Left kidney (tissue), 2 donors: ENCODE data around the gene C19orf53. TPM values are rescaled to one million over a fixed set of nuclear protein-coding genes. Genes with fewer than 3 reads are reported as not detected.
"Not testable (repeated sequence)": the region's sequence is repeated elsewhere in the genome, so short reads cannot be mapped to it uniquely, and the experiment has no call there.

ENCODE experiments used
- DNase-seq: peaks from one replicate; pipeline ENCODE4 v3.0.0-alpha.2; 2013
- polyA plus RNA-seq: library from polyadenylated mRNA; unstranded; fragments of 120-200 nt; gene quantifications from one replicate; pipeline ENCODE4 v1.2.1, GENCODE V29; 2013; ENCODE audit not compliant: insufficient read length

The C19orf53 gene
- polyA plus RNA-seq, 1 donor: 101 TPM

GRCh38 chr19:13761423-13761822, 12.8 kb upstream of the C19orf53 start:
- no peak for DNase-seq

DNA sequence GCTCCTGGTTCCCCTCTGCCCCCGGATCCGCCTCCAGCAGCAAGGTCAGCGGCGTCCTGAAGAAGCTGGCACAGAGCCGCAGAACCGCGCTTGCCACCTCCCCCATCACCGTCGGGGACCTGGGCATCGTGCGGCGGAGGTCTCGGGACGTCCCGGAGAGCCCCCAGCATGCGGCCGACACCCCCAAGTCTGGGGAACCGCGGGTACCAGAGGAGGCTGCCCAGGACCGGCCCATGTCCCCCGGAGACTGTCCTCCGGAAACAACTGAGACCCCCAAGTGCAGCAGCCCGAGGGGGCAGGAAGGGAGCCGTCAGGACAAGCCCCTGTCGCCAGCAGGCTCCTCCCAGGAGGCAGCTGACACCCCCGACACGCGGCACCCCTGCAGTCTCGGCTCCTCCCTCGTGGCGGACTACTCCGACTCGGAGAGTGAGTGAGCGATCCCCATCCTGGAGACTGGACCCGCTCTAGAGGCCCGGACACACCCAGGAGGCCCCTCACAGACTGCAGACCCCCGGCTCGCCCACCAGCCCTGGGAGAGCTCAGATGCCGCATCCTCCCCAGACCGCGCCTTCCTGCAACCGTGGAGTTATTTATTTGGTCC, 11.5 kb upstream of the C19orf53 start:
- DNase-seq: no peak

GRCh38 chr19:13763265-13763664, 11.0 kb upstream of the C19orf53 start:
- no peak for DNase-seq

DNA sequence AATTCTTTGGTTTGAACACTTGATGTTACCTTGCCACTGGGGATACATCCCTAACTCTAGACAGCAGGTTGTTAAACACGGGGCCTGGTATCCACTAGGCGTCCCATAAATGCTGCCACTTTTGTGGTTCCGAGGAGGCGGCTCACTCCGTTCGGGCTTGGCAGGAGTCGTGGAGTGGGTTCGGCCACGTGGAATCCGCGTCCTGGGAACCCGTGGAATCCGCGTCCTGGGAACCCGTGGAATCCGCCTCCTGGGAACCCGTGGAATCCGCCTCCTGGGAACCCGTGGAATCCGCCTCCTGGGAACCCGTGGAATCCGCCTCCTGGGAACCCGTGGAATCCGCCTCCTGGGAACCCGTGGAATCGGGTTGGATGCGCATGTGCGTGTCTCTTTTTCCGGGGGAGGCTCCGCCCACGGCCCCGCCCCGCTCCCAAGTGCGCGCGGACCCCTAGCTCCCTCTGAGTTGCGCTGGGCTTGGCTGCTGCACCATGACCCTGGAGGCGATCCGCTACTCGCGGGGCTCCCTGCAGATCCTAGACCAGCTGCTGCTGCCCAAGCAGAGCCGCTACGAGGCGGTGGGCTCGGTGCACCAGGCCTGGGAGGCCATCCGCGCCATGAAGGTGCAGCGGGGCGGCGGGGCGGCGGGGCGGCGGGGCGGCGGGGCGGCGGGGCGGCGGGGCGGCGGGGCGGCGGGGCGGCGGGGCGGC, 10.0 kb upstream of the C19orf53 start, which contains the start of gene MRI1:
MRI1 (plus strand) TSS at position 422 of the 707 bp plus-strand sequence; CDS start at position 489, 67 bp downstream.
- peak; percentile 88 for DNase-seq

DNA sequence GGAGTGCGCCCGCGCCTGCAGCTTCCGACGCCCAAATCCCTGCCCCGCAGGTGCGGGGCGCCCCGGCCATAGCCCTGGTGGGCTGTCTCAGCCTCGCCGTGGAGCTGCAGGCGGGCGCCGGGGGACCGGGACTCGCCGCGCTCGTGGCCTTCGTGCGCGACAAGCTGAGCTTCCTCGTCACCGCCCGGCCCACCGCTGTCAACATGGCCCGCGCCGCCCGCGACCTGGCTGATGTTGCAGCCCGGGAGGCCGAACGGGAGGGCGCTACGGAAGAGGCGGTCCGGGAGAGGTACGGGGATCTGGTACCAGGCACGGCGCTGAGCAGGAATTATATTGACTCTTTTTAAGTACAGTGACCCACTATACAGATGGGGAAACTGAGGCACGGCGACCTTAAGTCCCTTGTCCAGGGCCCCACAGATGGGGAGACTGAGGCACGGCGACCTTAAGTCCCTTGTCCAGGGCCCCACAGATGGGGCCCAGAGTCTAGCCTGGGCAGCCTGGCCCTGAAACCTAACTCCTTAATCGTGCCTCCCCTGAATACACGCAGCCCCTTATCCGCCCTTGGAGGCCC, 9.3 kb upstream of the C19orf53 start:
- DNase-seq: no peak

GRCh38 chr19:13765395-13766094, 8.7 kb upstream of the C19orf53 start:
- DNase-seq: no peak

DNA sequence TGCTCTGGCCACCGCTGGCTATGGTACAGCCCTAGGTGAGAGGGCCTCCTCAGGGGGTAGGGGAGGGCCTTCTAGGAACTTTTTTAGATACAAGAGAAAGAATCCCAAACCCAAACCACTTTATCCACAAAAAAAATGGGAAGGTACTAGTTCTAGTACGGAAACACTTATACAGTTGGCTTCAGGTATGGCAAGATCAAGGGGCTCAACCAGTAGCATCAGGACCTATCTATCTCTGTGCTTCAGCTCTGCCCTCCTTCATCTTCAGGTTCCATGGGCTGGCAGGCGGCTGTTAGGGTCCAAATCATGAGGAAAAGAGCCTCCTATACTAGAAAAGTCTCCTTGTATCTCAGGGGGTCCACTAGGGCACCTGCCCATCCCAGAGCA, 8.2 kb upstream of the C19orf53 start:
- DNase-seq: no peak

DNA sequence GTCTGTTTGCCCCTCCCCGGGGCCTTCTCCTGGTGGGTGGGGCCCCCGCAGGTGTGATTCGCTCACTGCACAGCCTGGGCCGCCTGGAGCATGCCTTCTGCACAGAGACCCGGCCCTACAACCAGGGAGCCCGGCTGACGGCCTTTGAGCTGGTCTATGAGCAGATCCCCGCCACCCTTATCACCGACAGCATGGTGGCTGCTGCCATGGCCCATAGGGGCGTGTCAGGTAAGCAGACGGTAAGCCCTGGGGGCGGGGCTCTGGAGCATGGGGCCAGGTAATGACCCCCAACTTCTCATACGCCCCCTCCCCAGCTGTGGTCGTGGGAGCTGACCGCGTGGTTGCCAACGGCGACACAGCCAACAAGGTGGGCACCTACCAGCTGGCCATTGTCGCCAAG, 5.7 kb upstream of the C19orf53 start:
- no peak for DNase-seq

DNA sequence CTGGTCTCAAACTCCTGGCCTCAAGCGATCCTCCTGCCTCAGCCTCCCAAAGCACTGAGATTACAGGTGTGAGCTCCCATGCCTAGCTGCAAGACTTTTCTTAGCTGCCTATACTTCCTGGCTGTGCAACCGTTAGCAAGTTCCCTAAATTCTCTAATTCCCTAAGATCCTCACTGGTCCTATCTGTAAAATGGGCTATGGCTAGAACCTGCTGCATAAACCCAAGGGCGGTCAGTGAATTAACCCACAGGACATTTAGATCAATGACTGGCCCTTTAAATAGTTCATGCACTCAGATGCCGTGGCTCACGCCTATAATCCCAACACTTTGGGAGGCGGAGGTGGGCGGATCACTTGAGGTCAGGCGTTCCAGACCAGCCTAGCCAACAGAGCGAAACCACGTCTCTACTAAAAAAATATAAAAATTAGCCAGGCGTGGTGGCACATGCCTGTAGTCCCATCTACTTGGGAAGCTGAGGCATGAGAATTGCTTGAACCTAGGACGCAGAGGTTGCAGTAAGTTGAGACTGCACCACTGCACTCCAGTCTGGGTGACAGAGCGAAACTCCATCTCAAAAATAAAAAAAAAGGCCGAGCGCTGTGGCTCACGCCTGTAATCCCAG, 4.1 kb upstream of the C19orf53 start:
- DNase-seq: no peak

- DNase-seq: no peak
Measured at GRCh38 chr19:13778398-13778797, 4.1 kb downstream of the C19orf53 start.

- DNase-seq: no peak
Measured at GRCh38 chr19:13778847-13779246, 4.6 kb downstream of the C19orf53 start.

- DNase-seq: not testable (repeated sequence)
Measured at GRCh38 chr19:13779794-13780193, 5.5 kb downstream of the C19orf53 start.

GRCh38 chr19:13781547-13781946, 7.3 kb downstream of the C19orf53 start:
- no peak for DNase-seq

DNA sequence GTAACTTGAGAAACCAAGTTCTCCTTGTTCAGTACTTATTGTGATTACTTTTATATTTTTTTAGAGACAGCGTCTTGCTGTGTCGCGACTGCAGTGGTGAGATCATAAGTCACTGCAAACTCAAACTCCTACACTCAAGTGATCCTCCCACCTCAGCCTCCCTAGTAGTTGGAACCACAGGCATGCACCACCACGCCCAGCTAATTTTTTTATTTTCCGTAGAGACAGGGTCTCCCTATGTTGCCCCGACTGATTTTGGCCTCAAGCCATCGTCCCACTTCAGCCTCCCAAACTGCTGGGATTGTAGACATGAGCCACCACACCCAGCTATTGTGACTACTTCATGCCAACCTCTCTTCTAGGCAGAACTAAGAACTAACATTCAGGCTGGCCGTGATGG, 8.3 kb downstream of the C19orf53 start:
- DNase-seq: no peak

GRCh38 chr19:13783565-13784500, 9.6 kb downstream of the C19orf53 start:
- DNase-seq: no peak

DNA sequence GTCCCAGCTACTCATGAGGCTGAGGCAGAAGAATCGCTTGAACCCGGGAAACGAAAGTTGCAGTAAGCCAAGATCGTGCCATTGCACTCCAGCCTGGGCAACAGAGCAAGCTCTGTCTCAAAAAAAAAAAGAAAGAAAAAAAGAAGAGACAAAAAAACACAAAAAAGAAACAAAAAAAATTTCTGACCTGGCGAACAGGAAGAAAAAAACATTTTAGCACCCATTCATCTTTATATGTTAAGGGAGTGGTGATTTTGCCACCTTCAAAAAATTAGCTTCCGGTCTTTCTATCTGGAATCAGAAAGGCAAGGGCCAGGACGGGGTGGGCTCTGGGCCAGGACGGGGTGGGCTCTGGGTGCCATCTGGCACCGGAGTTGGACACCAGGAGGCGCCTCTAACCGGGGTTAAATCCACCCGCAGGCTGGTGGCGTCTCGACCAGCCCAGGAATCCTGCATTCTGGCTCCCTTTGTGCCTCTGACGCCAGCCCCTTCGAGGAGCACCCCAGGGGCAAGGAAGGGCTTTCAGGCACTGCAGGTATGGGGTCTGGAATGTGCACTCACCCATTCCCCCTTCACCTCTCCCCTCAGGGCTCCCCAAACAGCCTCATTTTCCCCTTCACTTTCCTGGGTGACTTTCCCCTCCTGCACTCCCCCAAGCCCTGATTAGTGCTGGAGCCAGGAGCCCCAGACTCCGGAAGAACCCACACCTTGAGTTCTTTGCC, 10.6 kb downstream of the C19orf53 start:
- no peak for DNase-seq

DNA sequence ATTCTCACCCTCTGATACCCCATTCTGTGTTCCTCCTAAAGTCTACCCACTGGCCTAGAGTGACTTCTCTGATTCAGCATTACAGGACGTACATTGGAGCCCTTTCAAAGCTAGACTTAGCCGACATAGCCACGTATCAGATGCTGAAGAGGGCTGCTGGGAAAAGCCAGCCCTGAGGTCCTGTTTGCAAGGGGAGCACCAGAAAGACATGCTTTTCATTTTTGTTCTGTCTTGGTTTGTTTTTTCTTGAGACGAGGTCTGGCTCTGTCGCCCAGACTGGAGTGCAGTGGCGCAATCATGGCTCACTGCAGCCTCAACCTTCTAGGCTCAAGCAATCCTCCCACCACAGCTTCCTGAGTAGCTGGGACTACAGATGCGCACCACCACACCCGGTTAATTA, 14.7 kb downstream of the C19orf53 start:
- no peak for DNase-seq

GRCh38 chr19:13790354-13790753, 16.1 kb downstream of the C19orf53 start:
- DNase-seq: no peak

DNA sequence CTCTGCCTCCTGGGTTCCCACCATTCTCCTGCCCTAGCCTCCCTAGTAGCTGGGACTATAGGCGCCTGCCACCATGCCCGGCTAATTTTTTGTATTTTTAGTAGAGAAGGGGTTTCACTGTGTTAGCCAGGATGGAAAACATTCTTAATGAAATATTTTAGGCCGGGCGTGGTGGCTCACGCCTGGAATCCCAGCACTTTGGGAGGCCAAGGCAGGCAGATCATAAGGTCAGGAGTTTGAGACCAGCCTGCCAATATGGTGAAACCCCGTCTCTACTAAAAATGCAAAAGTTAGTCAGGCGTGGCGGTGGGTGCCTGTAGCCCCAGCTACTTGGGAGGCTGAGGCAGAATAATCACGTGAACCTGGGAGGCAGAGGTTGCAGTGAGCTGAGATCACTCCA, 19.1 kb downstream of the C19orf53 start:
- DNase-seq: not testable (repeated sequence)

DNA sequence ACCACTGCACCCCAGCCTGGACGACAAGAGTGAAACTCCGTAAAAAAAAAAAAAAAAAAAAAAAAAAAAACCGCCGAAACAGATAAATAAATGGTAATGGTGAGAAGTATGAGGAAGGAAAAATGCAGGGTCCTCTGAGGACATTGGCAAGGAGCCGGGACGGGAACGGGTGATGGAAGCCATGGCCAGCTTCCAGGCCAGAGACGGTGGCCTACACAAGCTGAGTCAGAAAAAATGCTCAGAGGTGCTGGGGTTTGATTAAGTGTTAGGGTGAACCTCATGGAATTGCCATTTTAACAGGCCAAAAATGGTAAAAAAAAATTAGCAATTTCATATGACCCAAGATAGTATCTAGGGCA, 20.1 kb downstream of the C19orf53 start:
- peak; percentile 48 for DNase-seq
